ENCODE measurements around the gene CLEC2B.

CLEC2B gene

GRCh38 chr12:9868311-9868801 lies 798 bp downstream of the CLEC2B start:
- DNase-seq = no peak

DNA sequence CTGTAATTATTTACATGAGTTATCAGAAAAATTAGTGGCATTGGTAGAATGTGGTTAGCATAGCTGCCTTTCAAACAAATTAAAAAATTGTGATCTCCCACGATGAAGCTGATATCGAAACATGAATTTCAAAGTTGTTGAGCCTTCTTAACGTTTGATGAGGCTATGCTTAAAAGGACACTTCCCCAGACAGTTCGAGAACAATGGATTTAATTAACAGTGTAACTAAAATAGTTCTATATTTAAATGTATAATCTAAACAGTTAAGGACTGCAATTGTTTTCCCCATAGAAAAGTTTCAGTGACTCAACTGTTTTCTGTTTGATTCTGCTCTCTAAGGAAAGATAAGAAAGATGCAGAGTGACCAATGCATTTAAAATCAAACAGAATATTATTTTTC lies 1.6 kb downstream of the CLEC2B start:
- no peak for DNase-seq

DNA sequence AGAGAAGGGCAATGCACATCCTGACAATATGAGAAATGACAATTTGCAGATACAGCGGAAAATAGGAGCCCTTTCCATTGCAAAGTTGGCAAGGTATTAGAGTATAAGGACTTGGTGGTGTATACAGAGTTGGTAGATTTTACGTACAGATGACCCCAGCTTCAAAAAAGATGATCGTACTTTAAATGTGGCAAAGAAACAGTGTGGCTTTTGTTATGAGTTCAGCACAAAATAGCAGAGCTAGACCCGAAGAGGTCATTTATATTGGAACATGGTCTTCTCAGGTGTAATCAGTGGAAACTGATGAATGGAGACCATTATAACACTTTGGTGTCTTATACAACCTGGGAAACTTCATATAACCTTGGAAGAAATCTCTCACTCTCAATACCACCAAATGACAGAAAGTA lies 2.3 kb downstream of the CLEC2B start:
- no peak for DNase-seq

- DNase-seq = peak; percentile 61
These were observed 4.1 kb downstream of the CLEC2B start for GRCh38 chr12:9864913-9865675.

GRCh38 chr12:9858135-9858534 lies 11.0 kb downstream of the CLEC2B start:
- DNase-seq = no peak

GRCh38 chr12:9856894-9857293 lies 12.3 kb downstream of the CLEC2B start:
- no peak for DNase-seq

- no peak for DNase-seq
These were observed 13.0 kb downstream of the CLEC2B start for GRCh38 chr12:9856151-9856550.

DNA sequence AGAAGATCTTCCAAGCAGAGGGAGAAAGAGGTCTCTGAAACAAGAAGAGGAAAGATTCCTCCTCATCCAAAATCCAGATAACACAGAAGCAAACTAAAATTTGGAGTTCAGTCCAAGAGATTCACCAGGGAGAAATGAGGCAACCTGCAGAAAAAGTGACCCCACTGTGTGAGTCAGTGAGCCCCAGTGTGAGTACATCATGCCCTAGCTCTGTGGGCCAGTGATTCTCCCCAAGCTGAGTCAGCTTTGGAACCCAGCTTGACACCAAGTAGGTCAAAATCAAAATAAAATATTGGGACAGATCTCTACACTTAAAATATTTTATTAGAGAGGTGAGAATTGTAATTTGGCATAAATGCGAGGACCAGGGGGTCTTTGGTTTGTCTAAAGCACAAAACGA lies 17.2 kb downstream of the CLEC2B start:
- DNase-seq = no peak

DNA sequence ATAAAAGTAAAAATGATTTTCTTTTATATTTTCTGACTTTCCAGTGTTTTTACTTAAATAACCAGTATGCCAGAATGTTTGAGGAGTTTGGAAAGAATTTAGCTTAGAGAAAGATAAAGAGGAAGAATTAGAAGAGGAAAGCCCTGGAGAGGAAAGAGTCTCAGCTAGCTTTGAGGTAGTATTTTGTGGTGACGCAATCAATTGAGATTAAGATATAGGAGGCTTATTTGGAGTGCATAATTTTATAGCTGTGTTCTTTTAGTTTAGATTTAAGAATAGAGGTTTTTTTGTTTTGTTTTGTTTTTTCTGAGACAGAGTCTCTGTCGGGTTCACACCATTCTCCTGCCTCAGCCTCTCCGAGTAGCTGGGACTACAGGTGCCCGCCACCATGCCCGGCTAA lies 18.1 kb downstream of the CLEC2B start:
- no peak for DNase-seq

- DNase-seq = no peak
These were observed 20.3 kb downstream of the CLEC2B start for GRCh38 chr12:9848899-9849298.

DNA sequence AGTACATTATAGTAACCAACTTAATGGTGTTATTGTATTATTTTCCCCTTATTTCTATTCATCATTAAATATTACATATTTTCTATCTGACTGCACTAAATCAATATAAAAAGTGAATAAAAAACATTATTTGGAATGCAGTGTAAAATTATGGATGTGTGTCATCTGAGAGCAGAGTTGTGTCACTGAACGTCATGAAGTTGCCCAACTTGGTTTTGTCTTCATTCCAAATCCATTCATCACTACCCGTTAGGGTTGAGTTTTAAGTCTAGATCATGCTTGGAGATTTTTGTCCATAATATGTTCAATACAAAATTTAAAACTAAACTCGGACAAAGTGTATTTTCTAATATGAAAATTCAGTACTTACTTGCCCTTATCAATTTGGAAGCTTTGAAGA lies 25.7 kb downstream of the CLEC2B start:
- no peak for DNase-seq

GRCh38 chr12:9831720-9832119 lies 37.4 kb downstream of the CLEC2B start:
- DNase-seq = no peak

DNA sequence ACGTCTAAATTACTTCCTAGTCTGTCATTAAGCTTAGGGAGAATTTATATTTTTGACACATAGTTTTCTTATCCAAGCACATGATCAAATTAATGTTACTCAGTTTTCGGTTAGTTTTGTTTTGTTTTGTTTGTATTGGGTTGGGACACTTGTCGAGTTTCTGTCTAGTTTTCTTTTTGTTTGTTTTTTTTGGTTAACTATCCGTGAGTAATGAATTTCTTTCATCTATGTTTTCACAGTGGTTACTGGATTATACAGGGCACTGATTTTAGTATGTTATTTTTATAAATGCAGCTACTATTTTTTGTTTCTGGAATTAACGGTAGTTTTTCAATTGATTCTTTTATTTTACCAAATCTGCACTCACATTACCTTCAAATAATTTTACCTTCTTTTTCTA lies 39.2 kb downstream of the CLEC2B start:
- DNase-seq = no peak

- DNase-seq = no peak
These were observed 39.7 kb downstream of the CLEC2B start for GRCh38 chr12:9829483-9829882.

- DNase-seq = no peak
These were observed 41.8 kb downstream of the CLEC2B start, which contains the start of gene KLRF1 for GRCh38 chr12:9827209-9827888. KLRF1 (plus strand) TSS chr12:9827481; CDS start chr12:9827545, 64 bp downstream.

DNA sequence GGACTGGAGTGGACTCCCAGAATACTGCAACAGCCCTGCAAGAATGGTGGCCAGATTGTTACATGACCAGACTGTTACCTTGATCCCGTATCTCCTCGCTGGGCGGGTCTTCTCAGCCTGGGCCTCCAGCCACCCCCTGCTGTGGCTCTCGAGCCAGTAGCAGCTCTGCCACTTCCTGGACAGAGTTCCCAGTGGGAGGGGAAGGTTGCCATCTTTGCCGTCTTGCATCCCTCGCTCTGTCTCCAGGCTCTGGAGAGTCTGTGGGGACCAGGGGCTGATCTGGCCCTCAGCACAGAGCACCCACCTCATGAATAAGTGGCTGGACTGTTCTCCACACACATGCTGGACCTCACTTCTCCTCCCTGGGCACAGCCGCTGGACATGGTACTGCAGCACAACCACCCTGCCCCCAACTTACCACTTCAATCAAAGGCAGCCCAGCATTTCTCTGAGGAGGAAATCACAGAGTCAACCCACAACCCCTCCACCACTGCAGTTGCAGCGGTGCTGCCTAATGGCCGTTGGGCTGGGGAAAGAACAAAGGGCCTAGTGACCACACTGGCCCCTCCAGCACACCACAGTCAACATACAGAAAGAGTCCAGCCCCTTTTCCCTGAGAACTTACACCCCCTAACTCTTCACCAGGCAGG lies 48.7 kb downstream of the CLEC2B start:
- DNase-seq = no peak

GRCh38 chr12:9813821-9814798 lies 55.0 kb downstream of the CLEC2B start:
- peak; percentile 98 for DNase-seq

DNA sequence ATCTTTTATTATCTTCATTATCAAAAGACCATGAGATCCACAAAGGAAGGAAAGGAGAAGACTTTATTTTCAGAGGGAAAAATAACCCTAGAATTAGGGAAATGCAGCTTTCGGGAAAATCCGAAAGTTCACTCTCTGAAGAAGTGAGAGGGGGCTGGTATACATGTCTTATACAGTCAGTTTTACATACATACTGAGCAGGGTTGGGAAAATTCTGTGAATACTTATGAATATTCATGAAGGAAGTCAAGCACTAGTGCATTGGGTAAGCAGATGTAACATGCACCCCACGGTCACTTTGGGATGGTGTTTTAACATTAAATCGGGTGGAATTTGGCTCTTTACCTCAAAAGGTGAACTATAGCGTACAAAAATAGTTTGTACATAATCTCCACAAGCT lies 57.5 kb downstream of the CLEC2B start:
- no peak for DNase-seq

GRCh38 chr12:9810671-9811070 lies 58.5 kb downstream of the CLEC2B start:
- DNase-seq = no peak

- DNase-seq = no peak
These were observed 59.3 kb downstream of the CLEC2B start for GRCh38 chr12:9809866-9810265.

DNA sequence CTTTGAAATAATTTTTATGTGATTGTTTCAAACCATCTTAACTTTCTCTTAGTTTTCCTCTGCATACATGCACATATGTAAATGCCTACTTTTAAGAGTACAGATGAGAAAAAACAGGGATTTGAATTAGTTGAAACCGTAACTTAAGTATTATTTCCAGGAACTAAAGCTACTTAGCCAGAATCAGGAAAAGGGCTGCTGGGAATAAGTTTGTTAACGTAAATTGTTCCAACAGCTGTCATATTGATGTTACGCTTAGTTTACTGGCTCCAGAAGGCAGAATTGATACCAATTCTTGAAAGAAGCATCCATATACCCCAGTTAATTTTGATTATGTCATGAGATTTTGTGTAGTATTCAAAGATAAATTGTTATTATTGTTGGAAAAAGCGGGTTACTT lies 59.8 kb downstream of the CLEC2B start:
- no peak for DNase-seq

- no peak for DNase-seq
These were observed 60.6 kb downstream of the CLEC2B start for GRCh38 chr12:9808504-9808903.

- DNase-seq = no peak
These were observed 62.4 kb downstream of the CLEC2B start for GRCh38 chr12:9806714-9807113.

All from activated CD8-positive, alpha-beta memory T cell treated with anti-CD3 and anti-CD28 coated beads for 24 hours (primary cell).